Trophoblast cell (in vitro differentiated cells and primary cell): ENCODE measurements around the gene LMCD1.

Experiments used
- DNase-seq, 2 donors: peaks; one replicate each; pipeline ENCODE4 v3.0.0-alpha.2; 2016
- H2AFZ ChIP-seq: 2 replicates; pipeline ENCODE4 v1.6.1; 2013; ENCODE audit warnings: low read length, moderate library complexity, mild to moderate bottlenecking; ENCODE audit not compliant: insufficient read depth, poor library complexity
- H2AK5ac ChIP-seq: 2 replicates; pipeline ENCODE4 v1.6.1; 2013; ENCODE audit warnings: mild to moderate bottlenecking, low read length
- H2BK120ac ChIP-seq: 2 replicates; pipeline ENCODE4 v1.6.1; 2013; ENCODE audit warnings: low read length, mild to moderate bottlenecking, moderate library complexity; ENCODE audit not compliant: insufficient read depth, poor library complexity
- H2BK12ac ChIP-seq: 2 replicates; pipeline ENCODE4 v1.6.1; 2013; ENCODE audit warnings: mild to moderate bottlenecking, low read length, moderate library complexity
- H2BK5ac ChIP-seq: 2 replicates; pipeline ENCODE4 v1.6.1; 2013; ENCODE audit warnings: low read length, low read depth, moderate library complexity, mild to moderate bottlenecking; ENCODE audit not compliant: poor library complexity
- H3K14ac ChIP-seq: 2 replicates; pipeline ENCODE4 v1.6.1; 2013; ENCODE audit warnings: mild to moderate bottlenecking, low read length
- H3K18ac ChIP-seq: 2 replicates; pipeline ENCODE4 v1.6.1; 2013; ENCODE audit warnings: mild to moderate bottlenecking, low read length
- H3K23ac ChIP-seq: 2 replicates; pipeline ENCODE4 v1.6.1; 2013; ENCODE audit warnings: low read length
- H3K27ac ChIP-seq: 2 replicates; pipeline ENCODE4 v1.5.1; 2013; ENCODE audit warnings: low read depth, mild to moderate bottlenecking, inconsistent platforms, low read length, moderate library complexity
- H3K27me3 ChIP-seq: 2 replicates; pipeline ENCODE4 v1.6.1; 2013; ENCODE audit warnings: inconsistent platforms, mild to moderate bottlenecking, low read length, moderate library complexity; ENCODE audit not compliant: insufficient read depth
- H3K36me3 ChIP-seq, 2 experiments: 1 replicate in 1 of 2; 2 replicates in 1 of 2; pipeline ENCODE4 v1.6.1; 2013; ENCODE audit warnings: low read length in 2 of 2, mild to moderate bottlenecking in 2 of 2, moderate library complexity in 1 of 2; ENCODE audit not compliant: insufficient read depth in 2 of 2, control insufficient read depth in 1 of 2
- H3K4ac ChIP-seq: 2 replicates; pipeline ENCODE4 v1.6.1; 2013; ENCODE audit warnings: low read depth, mild to moderate bottlenecking, low read length, moderate library complexity
- H3K4me1 ChIP-seq, 2 experiments: 1 replicate in 1 of 2; 2 replicates in 1 of 2; pipeline ENCODE4 v1.6.1; 2013; ENCODE audit warnings: low read length in 2 of 2, mild to moderate bottlenecking in 2 of 2, moderate library complexity in 1 of 2; ENCODE audit not compliant: insufficient read depth in 2 of 2, control insufficient read depth in 1 of 2
- H3K4me2 ChIP-seq: 2 replicates; pipeline ENCODE4 v1.6.1; 2013; ENCODE audit warnings: inconsistent platforms, mild to moderate bottlenecking, low read length, moderate library complexity
- H3K4me3 ChIP-seq: 2 replicates; pipeline ENCODE4 v1.5.1; 2013; ENCODE audit warnings: mild to moderate bottlenecking, low read depth, low read length, inconsistent platforms
- H3K79me1 ChIP-seq: one replicate; pipeline ENCODE4 v1.6.1; 2013; ENCODE audit warnings: low read length
- H3K79me2 ChIP-seq: 2 replicates; pipeline ENCODE4 v1.6.1; 2013; ENCODE audit warnings: low read length, mild to moderate bottlenecking; ENCODE audit not compliant: control insufficient read depth, insufficient read depth, poor library complexity
- H3K9ac ChIP-seq: 2 replicates; pipeline ENCODE4 v1.6.1; 2013; ENCODE audit warnings: mild to moderate bottlenecking, low read length
- H3K9me3 ChIP-seq: 2 replicates; pipeline ENCODE4 v1.6.1; 2013; ENCODE audit warnings: low read depth, mild to moderate bottlenecking, control low read depth, inconsistent platforms, low read length; ENCODE audit not compliant: insufficient read depth
- H4K12ac ChIP-seq: 2 replicates; pipeline ENCODE4 v1.6.1; 2013; ENCODE audit warnings: low read depth, mild to moderate bottlenecking, low read length, moderate library complexity
- H4K8ac ChIP-seq: 2 replicates; pipeline ENCODE4 v1.6.1; 2013; ENCODE audit warnings: low read depth, mild to moderate bottlenecking, low read length, moderate library complexity
- H4K91ac ChIP-seq: one replicate; pipeline ENCODE4 v1.6.1; 2013; ENCODE audit warnings: low read depth, mild to moderate bottlenecking, low read length, moderate library complexity
- WGBS: extraction: QIAGEN DNeasy Blood & Tissue Kit; methylation state at CpG from one replicate; pipeline ENCODE4 v1.1.7; 2013; ENCODE audit warnings: missing lambda C conversion rate; ENCODE audit not compliant: insufficient read length, insufficient coverage; ENCODE audit errors: extremely low coverage; 5-methylcytosine and 5-hydroxymethylcytosine counted together

Gene LMCD1

DNA sequence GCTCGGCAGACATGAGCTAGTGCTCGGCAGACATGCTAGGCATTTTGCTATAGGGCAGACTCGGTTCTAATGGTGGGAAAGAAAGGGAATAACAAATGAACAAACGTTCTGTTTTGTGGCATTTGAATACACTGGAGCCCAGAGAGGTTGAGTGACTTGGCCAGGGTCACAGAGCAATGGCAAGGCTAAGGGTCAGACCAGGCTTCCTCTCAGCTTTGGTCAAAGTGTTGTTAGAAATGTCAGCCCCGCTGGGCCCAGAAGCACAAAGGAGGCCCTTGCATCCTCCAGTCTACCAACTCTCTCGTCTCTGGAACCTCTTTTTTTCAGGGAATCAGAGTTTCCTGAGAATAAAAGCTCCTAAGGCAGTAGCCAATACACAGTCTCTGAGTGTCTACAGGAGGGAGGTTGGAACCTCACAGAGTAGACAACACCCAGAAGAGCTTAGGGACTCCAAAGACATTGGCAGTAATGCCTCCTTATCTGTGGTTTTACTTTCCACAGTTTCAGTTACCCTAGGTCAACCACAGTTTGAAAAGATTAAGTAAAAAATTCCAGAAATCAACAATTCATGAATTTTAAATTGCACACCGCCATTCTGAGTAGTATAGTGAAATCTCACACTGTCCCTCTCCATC, 95.7 kb downstream of the LMCD1 start:
- Histone ChIP-seq H3K79me2 (no peaks in the 10 kb centered on the region), H3K9me3 (no peaks in the 10 kb centered on the region), H3K23ac (no peak overlapping the region), H2BK12ac (no peak overlapping the region), H2BK5ac (no peak overlapping the region), H3K36me3 (no peaks in the 10 kb centered on the region), H3K4me3 (no peak overlapping the region), H3K14ac (no peak overlapping the region), H3K4me2 (no peak overlapping the region), H2AK5ac (no peak overlapping the region), H3K18ac (no peak overlapping the region), H3K79me1 (no peaks in the 10 kb centered on the region), H4K12ac (no peak overlapping the region), H4K91ac (no peak overlapping the region), H2BK120ac (no peak overlapping the region), H4K8ac (no peak overlapping the region), H3K27me3 (no peaks in the 10 kb centered on the region), H3K4ac (no peak overlapping the region), H3K27ac (no peak overlapping the region), H3K9ac (no peak overlapping the region), H3K4me1 (no peaks in the 10 kb centered on the region), H2AFZ (no peak overlapping the region)
- WGBS, result no CpG with 5 or more reads among the region's 7 CpGs
- no peak for DNase-seq

DNA sequence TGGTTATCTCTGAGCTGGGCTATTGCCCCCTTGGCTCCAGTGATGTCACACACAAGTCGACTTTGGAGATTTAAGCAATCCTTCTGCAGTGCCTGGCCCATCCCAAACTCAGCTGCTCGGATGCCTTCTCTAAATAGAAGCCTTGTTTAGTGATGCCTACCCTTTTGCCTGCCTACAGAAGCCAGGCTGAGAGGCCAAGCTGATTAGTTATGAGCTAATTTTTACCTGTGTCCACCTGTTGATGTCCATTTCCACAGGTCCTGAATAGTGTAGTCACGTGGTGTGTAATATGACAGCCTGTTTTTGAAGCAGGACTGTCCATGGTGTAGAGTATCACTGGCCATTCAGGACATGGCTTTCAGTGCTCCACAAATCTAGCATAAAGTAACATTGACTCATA, 97.5 kb downstream of the LMCD1 start:
- H3K27ac ChIP-seq, result no peak overlapping the region
- no peak overlapping the region for H2BK5ac ChIP-seq
- no peaks in the 10 kb centered on the region for H3K79me2 ChIP-seq
- H2AK5ac ChIP-seq, result no peak overlapping the region
- H3K27me3 ChIP-seq, result no peaks in the 10 kb centered on the region
- no peak overlapping the region for H4K91ac ChIP-seq
- H2AFZ ChIP-seq, result no peak overlapping the region
- H3K4me1 ChIP-seq, result no peaks in the 10 kb centered on the region
- H3K18ac ChIP-seq, result no peak overlapping the region
- WGBS, result no CpG with 5 or more reads among the region's 3 CpGs
- no peak overlapping the region for H3K4ac ChIP-seq
- H3K4me2 ChIP-seq, result no peak overlapping the region
- H3K36me3 ChIP-seq, result no peaks in the 10 kb centered on the region
- no peak overlapping the region for H3K4me3 ChIP-seq
- no peaks in the 10 kb centered on the region for H3K9me3 ChIP-seq
- no peak overlapping the region for H4K12ac ChIP-seq
- no peak overlapping the region for H3K14ac ChIP-seq
- no peak for DNase-seq
- no peaks in the 10 kb centered on the region for H3K79me1 ChIP-seq
- H2BK120ac ChIP-seq, result no peak overlapping the region
- H4K8ac ChIP-seq, result no peak overlapping the region
- no peak overlapping the region for H3K9ac ChIP-seq
- H2BK12ac ChIP-seq, result no peak overlapping the region
- no peak overlapping the region for H3K23ac ChIP-seq

DNA sequence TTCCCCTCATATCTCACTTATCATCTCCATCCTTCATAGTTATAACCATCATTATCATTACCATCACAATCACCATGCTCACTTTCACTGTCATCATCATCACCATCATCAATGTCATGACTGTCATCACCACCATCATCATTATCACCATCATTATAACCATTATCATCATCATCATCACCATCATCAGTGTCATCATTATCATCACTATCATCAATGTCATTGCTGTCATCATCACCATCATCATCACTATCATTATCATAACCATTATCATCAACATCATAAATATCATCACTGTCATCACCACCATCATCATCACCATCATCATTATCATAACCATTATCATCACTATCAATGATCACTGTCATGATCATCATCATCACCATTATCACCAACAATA, 98.8 kb downstream of the LMCD1 start:
- Histone ChIP-seq H3K18ac (no peak overlapping the region), H4K91ac (no peak overlapping the region), H4K8ac (no peak overlapping the region), H3K4ac (no peak overlapping the region), H2AK5ac (no peak overlapping the region), H3K23ac (no peak overlapping the region), H4K12ac (no peak overlapping the region), H2BK12ac (no peak overlapping the region), H3K4me2 (no peak overlapping the region), H3K9me3 (no peaks in the 10 kb centered on the region), H2BK120ac (no peak overlapping the region), H3K14ac (no peak overlapping the region), H3K4me1 (no peaks in the 10 kb centered on the region), H3K27me3 (no peaks in the 10 kb centered on the region), H3K9ac (no peak overlapping the region), H3K27ac (no peak overlapping the region), H2AFZ (no peak overlapping the region), H2BK5ac (no peak overlapping the region), H3K79me2 (no peaks in the 10 kb centered on the region), H3K79me1 (no peaks in the 10 kb centered on the region), H3K36me3 (no peaks in the 10 kb centered on the region), H3K4me3 (no peak overlapping the region)
- DNase-seq, result no peak

DNA sequence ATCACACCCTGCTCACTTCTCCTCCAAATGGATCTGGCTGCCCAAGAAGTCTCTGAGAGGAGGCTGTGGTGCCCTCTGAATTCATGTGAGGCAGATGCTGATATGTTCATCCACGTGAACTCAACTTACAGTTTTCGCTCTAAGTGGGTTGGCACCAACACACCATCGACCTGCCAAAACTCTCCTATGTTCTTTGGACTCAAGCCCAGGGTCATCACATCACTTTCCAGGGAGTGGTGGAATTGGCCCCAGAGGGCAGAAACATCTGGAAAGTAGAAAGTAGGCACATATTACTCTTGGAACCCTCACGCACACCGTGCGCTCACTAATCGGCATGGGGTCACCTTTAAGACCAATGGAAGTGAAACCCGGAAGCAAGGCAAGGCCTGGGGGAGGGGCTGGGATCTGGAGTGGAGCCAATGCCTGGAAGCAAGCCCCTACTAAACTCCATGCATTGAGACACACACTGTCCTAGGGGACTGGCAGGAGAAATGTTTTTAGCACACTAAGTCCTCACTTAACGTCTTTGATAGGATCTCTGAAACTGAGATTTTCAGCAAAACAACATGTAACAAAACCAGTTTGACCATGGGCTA, 101.6 kb downstream of the LMCD1 start:
- H3K79me2 ChIP-seq, result no peaks in the 10 kb centered on the region
- no peak overlapping the region for H2BK120ac ChIP-seq
- H2BK12ac ChIP-seq, result no peak overlapping the region
- WGBS, result no CpG with 5 or more reads among the region's 9 CpGs
- H3K79me1 ChIP-seq, result peaks cover 6% of the 10 kb centered on the region
- H4K12ac ChIP-seq, result no peak overlapping the region
- no peak overlapping the region for H3K4me3 ChIP-seq
- H2AFZ ChIP-seq, result no peak overlapping the region
- no peak overlapping the region for H3K18ac ChIP-seq
- no peak overlapping the region for H2AK5ac ChIP-seq
- no peak overlapping the region for H3K4me2 ChIP-seq
- no peaks in the 10 kb centered on the region for H3K36me3 ChIP-seq
- no peak overlapping the region for H3K23ac ChIP-seq
- no peaks in the 10 kb centered on the region for H3K27me3 ChIP-seq
- no peak overlapping the region for H3K14ac ChIP-seq
- no peak overlapping the region for H3K9ac ChIP-seq
- H3K4ac ChIP-seq, result no peak overlapping the region
- H4K91ac ChIP-seq, result no peak overlapping the region
- H3K4me1 ChIP-seq, result peaks cover 12% of the 10 kb centered on the region in 2 experiments
- no peak overlapping the region for H4K8ac ChIP-seq
- H3K9me3 ChIP-seq, result no peaks in the 10 kb centered on the region
- H3K27ac ChIP-seq, result no peak overlapping the region
- H2BK5ac ChIP-seq, result no peak overlapping the region
- peak in 1 of 2 donors; percentile 43 for DNase-seq
